ENCODE results near the gene ADTRP.

- no peak for TF ChIP-seq CTCF (IDR thresholded peaks at IDR 0.05)
- no peak for TF ChIP-seq POLR2AphosphoS5 (IDR thresholded peaks at IDR 0.05)
- no peak for TF ChIP-seq POLR2A (IDR thresholded peaks at IDR 0.05)
- TF ChIP-seq EP300 (IDR thresholded peaks at IDR 0.05) = no peak
Observed at GRCh38 chr6:11682561-11682975, 96.0 kb downstream of the ADTRP start.
